ENCODE data around the gene NPIPA7. TPM values are rescaled to one million over a fixed set of nuclear protein-coding genes. Genes with fewer than 3 reads are reported as not detected.
"Not testable (repeated sequence)": the region's sequence is repeated elsewhere in the genome, so short reads cannot be mapped to it uniquely, and the experiment has no call there.

The NPIPA7 gene
- 10.4 TPM for total RNA-seq (ENCODE audit: unreplicated experiment)
- long read RNA-seq: 0 reads

- H3K27me3 Mint-ChIP-seq (ENCODE audit: unreplicated experiment): not testable (repeated sequence)
Observed at GRCh38 chr16:16378840-16379239, at the start of gene NPIPA7. Gene NPIPA7, plus strand, starts transcription at chr16:16379140. Its CDS starts 105 bp downstream, at chr16:16379245.

GRCh38 chr16:16331466-16331865, 47.5 kb upstream of the NPIPA7 start:
- not testable (repeated sequence) for H3K27ac Mint-ChIP-seq (ENCODE audit: unreplicated experiment); H3K4me3 Mint-ChIP-seq (ENCODE audit: unreplicated experiment); H3K4me1 Mint-ChIP-seq (ENCODE audit: low read depth, unreplicated experiment); H3K36me3 Mint-ChIP-seq (ENCODE audit: unreplicated experiment); H3K27me3 Mint-ChIP-seq (ENCODE audit: unreplicated experiment); H3K9me3 Mint-ChIP-seq (ENCODE audit: unreplicated experiment)
- DNase-seq: peak; percentile 13

More at GRCh38 chr16:16378840-16379239, at the start of gene NPIPA7:
- not testable (repeated sequence) for H3K27ac Mint-ChIP-seq (ENCODE audit: unreplicated experiment); H3K36me3 Mint-ChIP-seq (ENCODE audit: unreplicated experiment); H3K9me3 Mint-ChIP-seq (ENCODE audit: unreplicated experiment); DNase-seq; H3K4me3 Mint-ChIP-seq (ENCODE audit: unreplicated experiment); H3K4me1 Mint-ChIP-seq (ENCODE audit: low read depth, unreplicated experiment)

- not testable (repeated sequence) for H3K36me3 Mint-ChIP-seq (ENCODE audit: unreplicated experiment); DNase-seq; H3K4me3 Mint-ChIP-seq (ENCODE audit: unreplicated experiment); H3K27ac Mint-ChIP-seq (ENCODE audit: unreplicated experiment); H3K27me3 Mint-ChIP-seq (ENCODE audit: unreplicated experiment); H3K9me3 Mint-ChIP-seq (ENCODE audit: unreplicated experiment); H3K4me1 Mint-ChIP-seq (ENCODE audit: low read depth, unreplicated experiment)
Observed at GRCh38 chr16:16357556-16357955, 21.4 kb upstream of the NPIPA7 start.

- not testable (repeated sequence) for H3K36me3 Mint-ChIP-seq (ENCODE audit: unreplicated experiment); H3K27me3 Mint-ChIP-seq (ENCODE audit: unreplicated experiment); H3K4me3 Mint-ChIP-seq (ENCODE audit: unreplicated experiment); H3K9me3 Mint-ChIP-seq (ENCODE audit: unreplicated experiment); H3K27ac Mint-ChIP-seq (ENCODE audit: unreplicated experiment); H3K4me1 Mint-ChIP-seq (ENCODE audit: low read depth, unreplicated experiment); DNase-seq
Observed at GRCh38 chr16:16358539-16359240, 20.2 kb upstream of the NPIPA7 start.

GRCh38 chr16:16363595-16363994, 15.3 kb upstream of the NPIPA7 start:
- not testable (repeated sequence) for H3K36me3 Mint-ChIP-seq (ENCODE audit: unreplicated experiment); H3K27ac Mint-ChIP-seq (ENCODE audit: unreplicated experiment); H3K4me3 Mint-ChIP-seq (ENCODE audit: unreplicated experiment); H3K27me3 Mint-ChIP-seq (ENCODE audit: unreplicated experiment); H3K4me1 Mint-ChIP-seq (ENCODE audit: low read depth, unreplicated experiment); H3K9me3 Mint-ChIP-seq (ENCODE audit: unreplicated experiment)
- peak; percentile 10 for DNase-seq

- H3K9me3 Mint-ChIP-seq (ENCODE audit: unreplicated experiment); H3K27ac Mint-ChIP-seq (ENCODE audit: unreplicated experiment); H3K36me3 Mint-ChIP-seq (ENCODE audit: unreplicated experiment); H3K4me3 Mint-ChIP-seq (ENCODE audit: unreplicated experiment); H3K4me1 Mint-ChIP-seq (ENCODE audit: low read depth, unreplicated experiment); H3K27me3 Mint-ChIP-seq (ENCODE audit: unreplicated experiment); DNase-seq: not testable (repeated sequence)
Observed at GRCh38 chr16:16364100-16364499, 14.8 kb upstream of the NPIPA7 start.

GRCh38 chr16:16364701-16365100, 14.2 kb upstream of the NPIPA7 start:
- not testable (repeated sequence) for H3K9me3 Mint-ChIP-seq (ENCODE audit: unreplicated experiment); H3K4me3 Mint-ChIP-seq (ENCODE audit: unreplicated experiment); DNase-seq; H3K36me3 Mint-ChIP-seq (ENCODE audit: unreplicated experiment); H3K27me3 Mint-ChIP-seq (ENCODE audit: unreplicated experiment); H3K27ac Mint-ChIP-seq (ENCODE audit: unreplicated experiment); H3K4me1 Mint-ChIP-seq (ENCODE audit: low read depth, unreplicated experiment)

- peak; percentile 17 for DNase-seq
- H3K9me3 Mint-ChIP-seq (ENCODE audit: unreplicated experiment); H3K4me3 Mint-ChIP-seq (ENCODE audit: unreplicated experiment); H3K36me3 Mint-ChIP-seq (ENCODE audit: unreplicated experiment); H3K27ac Mint-ChIP-seq (ENCODE audit: unreplicated experiment); H3K27me3 Mint-ChIP-seq (ENCODE audit: unreplicated experiment); H3K4me1 Mint-ChIP-seq (ENCODE audit: low read depth, unreplicated experiment): not testable (repeated sequence)
Observed at GRCh38 chr16:16365319-16365718, 13.6 kb upstream of the NPIPA7 start.

GRCh38 chr16:16365851-16366250, 13.1 kb upstream of the NPIPA7 start:
- not testable (repeated sequence) for H3K4me1 Mint-ChIP-seq (ENCODE audit: low read depth, unreplicated experiment); H3K27ac Mint-ChIP-seq (ENCODE audit: unreplicated experiment); H3K9me3 Mint-ChIP-seq (ENCODE audit: unreplicated experiment); H3K36me3 Mint-ChIP-seq (ENCODE audit: unreplicated experiment); DNase-seq; H3K27me3 Mint-ChIP-seq (ENCODE audit: unreplicated experiment); H3K4me3 Mint-ChIP-seq (ENCODE audit: unreplicated experiment)

GRCh38 chr16:16366552-16367284, 12.2 kb upstream of the NPIPA7 start:
- H3K4me3 Mint-ChIP-seq (ENCODE audit: unreplicated experiment); H3K27me3 Mint-ChIP-seq (ENCODE audit: unreplicated experiment); DNase-seq; H3K27ac Mint-ChIP-seq (ENCODE audit: unreplicated experiment); H3K9me3 Mint-ChIP-seq (ENCODE audit: unreplicated experiment); H3K4me1 Mint-ChIP-seq (ENCODE audit: low read depth, unreplicated experiment); H3K36me3 Mint-ChIP-seq (ENCODE audit: unreplicated experiment): not testable (repeated sequence)

GRCh38 chr16:16367285-16367628, 11.7 kb upstream of the NPIPA7 start:
- H3K27me3 Mint-ChIP-seq (ENCODE audit: unreplicated experiment); DNase-seq; H3K9me3 Mint-ChIP-seq (ENCODE audit: unreplicated experiment); H3K27ac Mint-ChIP-seq (ENCODE audit: unreplicated experiment); H3K36me3 Mint-ChIP-seq (ENCODE audit: unreplicated experiment); H3K4me1 Mint-ChIP-seq (ENCODE audit: low read depth, unreplicated experiment); H3K4me3 Mint-ChIP-seq (ENCODE audit: unreplicated experiment): not testable (repeated sequence)

GRCh38 chr16:16369081-16369856, 9.7 kb upstream of the NPIPA7 start:
- H3K4me1 Mint-ChIP-seq (ENCODE audit: low read depth, unreplicated experiment); H3K4me3 Mint-ChIP-seq (ENCODE audit: unreplicated experiment); H3K9me3 Mint-ChIP-seq (ENCODE audit: unreplicated experiment); H3K36me3 Mint-ChIP-seq (ENCODE audit: unreplicated experiment); H3K27me3 Mint-ChIP-seq (ENCODE audit: unreplicated experiment); H3K27ac Mint-ChIP-seq (ENCODE audit: unreplicated experiment): not testable (repeated sequence)
- peak; percentile 13 for DNase-seq
